K562 (cell line): Measurements from ENCODE around the gene SPAG9. TPM values are rescaled to one million over a fixed set of nuclear protein-coding genes. Genes with fewer than 3 reads are reported as not detected.

Source experiments
- ARID2 ChIP-seq: fragments of 450-650 bp; IDR thresholded peaks from 2 replicates; pipeline ENCODE4 v1.6.1; 2017; ENCODE audit warnings: antibody characterized with exemption, mild to moderate bottlenecking
- E2F5 ChIP-seq: sonication (generic); formaldehyde crosslinking; IDR thresholded peaks from 2 replicates; pipeline ENCODE4 v1.8.0; 2022; ENCODE audit warnings: mild to moderate bottlenecking, missing genetic modification reagents
- EZH2 ChIP-seq: IDR thresholded peaks from 2 replicates; pipeline ENCODE4 v1.6.1; 2012; ENCODE audit warnings: low read depth, mild to moderate bottlenecking, inconsistent platforms, low read length, borderline replicate concordance
- FOXA1 ChIP-seq: fragments of 450-650 bp; IDR thresholded peaks from 2 replicates; pipeline ENCODE4 v1.6.1; 2016; ENCODE audit warnings: mild to moderate bottlenecking, borderline replicate concordance
- L3MBTL2 ChIP-seq: fragments of 450-650 bp; IDR thresholded peaks from 2 replicates; pipeline ENCODE4 v1.6.1; 2016; ENCODE audit warnings: mild to moderate bottlenecking, moderate library complexity
- SAFB ChIP-seq: fragments of 200-400 bp; formaldehyde crosslinking; IDR thresholded peaks from 2 replicates; pipeline ENCODE4 v1.6.1; 2017; ENCODE audit warnings: low read depth, low read length, borderline replicate concordance
- TGIF2 ChIP-seq: sonication (generic); formaldehyde crosslinking; IDR thresholded peaks from 2 replicates; pipeline ENCODE4 v1.8.1; 2022; ENCODE audit warnings: mild to moderate bottlenecking, missing genetic modification reagents, moderate library complexity
- THRA ChIP-seq: fragments of 450-650 bp; IDR thresholded peaks from 2 replicates; pipeline ENCODE4 v1.6.1; 2017; ENCODE audit warnings: mild to moderate bottlenecking, moderate library complexity
- XRCC5 ChIP-seq: fragments of 200-400 bp; formaldehyde crosslinking; IDR thresholded peaks from 2 replicates; pipeline ENCODE4 v1.6.1; 2017; ENCODE audit warnings: low read depth, mild to moderate bottlenecking, low read length
- YBX1 ChIP-seq: fragments of 450-650 bp; IDR thresholded peaks from 2 replicates; pipeline ENCODE4 v1.7.1; 2016; ENCODE audit warnings: mild to moderate bottlenecking
- ZBTB2 ChIP-seq: fragments of 450-650 bp; IDR thresholded peaks from 2 replicates; pipeline ENCODE4 v1.6.1; 2016; ENCODE audit warnings: antibody characterized with exemption
- ZNF140 ChIP-seq: fragments of 250-450 bp; sonication (Bioruptor Pico); IDR thresholded peaks from 2 replicates; pipeline ENCODE4 v1.8.0; 2021; ENCODE audit warnings: moderate library complexity, mild to moderate bottlenecking, inconsistent platforms
- ZNF318 ChIP-seq, 2 experiments: fragments of 450-650 bp; IDR thresholded peaks; 2 replicates each; pipeline ENCODE4 v1.6.1; 2016; ENCODE audit warnings: mild to moderate bottlenecking in 2 of 2, borderline replicate concordance in 1 of 2, low read depth in 1 of 2, moderate library complexity in 1 of 2
- ZNF57 ChIP-seq: fragments of 450-650 bp; formaldehyde crosslinking; IDR thresholded peaks from 2 replicates; pipeline ENCODE4 v1.4.0; 2020; ENCODE audit warnings: mild to moderate bottlenecking, moderate library complexity
- polyA plus RNA-seq, 8 experiments: library from polyadenylated mRNA; depleted of rRNA in 4 of 8; stranded (reverse) in 5 of 8; unstranded in 3 of 8; fragments of >200 nt; fragmentation: Nextera tagmentation in 2 of 8; fragmentation: Illumina TruSeq in 1 of 8; extraction: Ambion mirVana in 2 of 8; extraction: Trizol in 1 of 8; gene quantifications; 2 replicates each; pipeline versions ENCODE4 v1.2.1 to v1.2.3, GENCODE V29; 2011 to 2014; ENCODE audit warnings: inconsistent platforms in 1 of 8, missing spikeins in 1 of 8
- total RNA-seq, 7 experiments: library from RNA; depleted of rRNA in 6 of 7; stranded (reverse); fragments of >200 nt in 6 of 7; fragmentation: Illumina TruSeq in 2 of 7; extraction: Trizol in 2 of 7; gene quantifications; 2 replicates each; pipeline versions ENCODE4 v1.2.1 to v1.2.3, GENCODE V29; 2011 to 2021; ENCODE audit warnings: low replicate concordance in 1 of 7

SPAG9 gene
- total and polyA plus RNA-seq, 9 of the 15 experiments (the other 6 are each of a cell fraction or from before 2014, with no cell fraction given): 12.2 to 99.2 (median 58.2) TPM

- TF ChIP-seq ZBTB2 (no peak), ZNF57 (no peak), ARID2 (no peak), L3MBTL2 (no peak), YBX1 (no peak), TGIF2 (no peak), XRCC5 (no peak), ZNF318 (IDR thresholded peaks at IDR 0.05; ENCODE audit: borderline replicate concordance in 1 of 2, low read depth in 1 of 2) (peak in 1 of 2 experiments; percentile 91; a peak in 1 of 4 replicates), THRA (no peak), EZH2 (no peak), SAFB (no peak), E2F5 (CRISPR knock-in tag) (no peak), ZNF140 (CRISPR knock-in tag) (no peak), FOXA1 (no peak)
Observed at GRCh38 chr17:51120739-51121619, at the start of gene SPAG9 (continued).
